GM18502 (cell line): ENCODE data around the gene AGAP6.
A peak's percentile ranks its signal among the peaks of the same experiment; 100 is the strongest.
"Not testable (repeated sequence)": the region's sequence is repeated elsewhere in the genome, so short reads cannot be mapped to it uniquely, and the experiment has no call there.

Source experiments
- ATAC-seq: cut with Tn5 transposase; IDR thresholded peaks from one replicate; pipeline ENCODE4 v1.9.1; 2021; ENCODE audit warnings: mild to moderate bottlenecking; ENCODE audit not compliant: unreplicated experiment, poor library complexity

AGAP6 gene

GRCh38 chr10:50021646-50022045, 33.4 kb downstream of the AGAP6 start:
- no peak for ATAC-seq

GRCh38 chr10:50024716-50025383, 36.6 kb downstream of the AGAP6 start:
- ATAC-seq, result not testable (repeated sequence)

GRCh38 chr10:50025627-50026026, 37.4 kb downstream of the AGAP6 start:
- no peak for ATAC-seq

- ATAC-seq, result no peak
Observed at GRCh38 chr10:50027195-50027594, 39.0 kb downstream of the AGAP6 start.

GRCh38 chr10:50033481-50033880, 45.3 kb downstream of the AGAP6 start:
- ATAC-seq, result no peak

GRCh38 chr10:50035337-50035736, 47.1 kb downstream of the AGAP6 start:
- not testable (repeated sequence) for ATAC-seq

GRCh38 chr10:50044941-50045664, 56.9 kb downstream of the AGAP6 start:
- ATAC-seq, result no peak

GRCh38 chr10:50046457-50046856, 58.3 kb downstream of the AGAP6 start:
- ATAC-seq, result not testable (repeated sequence)

GRCh38 chr10:50047594-50047993, 59.4 kb downstream of the AGAP6 start:
- ATAC-seq, result not testable (repeated sequence)

GRCh38 chr10:50051995-50052660, 63.9 kb downstream of the AGAP6 start:
- ATAC-seq, result peak; percentile 77

- peak; percentile 16 for ATAC-seq
Observed at GRCh38 chr10:50052778-50053376, 64.7 kb downstream of the AGAP6 start.

GRCh38 chr10:50055494-50056292, 67.5 kb downstream of the AGAP6 start:
- ATAC-seq, result not testable (repeated sequence)

- not testable (repeated sequence) for ATAC-seq
Observed at GRCh38 chr10:50056654-50057053, 68.4 kb downstream of the AGAP6 start.

GRCh38 chr10:50058727-50059126, 70.5 kb downstream of the AGAP6 start:
- ATAC-seq, result not testable (repeated sequence)

- not testable (repeated sequence) for ATAC-seq
Observed at GRCh38 chr10:50059946-50060345, 71.7 kb downstream of the AGAP6 start.
